GOT3 (cell line): Measurements from ENCODE around the gene BZW2.
"Not testable (repeated sequence)": the region's sequence is repeated elsewhere in the genome, so short reads cannot be mapped to it uniquely, and the experiment has no call there.

Experiments used
- DNase-seq: peaks from one replicate; lab custom pipeline; 2025; ENCODE audit warnings: mixed read lengths; lab: John Stamatoyannopoulos, UW

The BZW2 gene

DNA sequence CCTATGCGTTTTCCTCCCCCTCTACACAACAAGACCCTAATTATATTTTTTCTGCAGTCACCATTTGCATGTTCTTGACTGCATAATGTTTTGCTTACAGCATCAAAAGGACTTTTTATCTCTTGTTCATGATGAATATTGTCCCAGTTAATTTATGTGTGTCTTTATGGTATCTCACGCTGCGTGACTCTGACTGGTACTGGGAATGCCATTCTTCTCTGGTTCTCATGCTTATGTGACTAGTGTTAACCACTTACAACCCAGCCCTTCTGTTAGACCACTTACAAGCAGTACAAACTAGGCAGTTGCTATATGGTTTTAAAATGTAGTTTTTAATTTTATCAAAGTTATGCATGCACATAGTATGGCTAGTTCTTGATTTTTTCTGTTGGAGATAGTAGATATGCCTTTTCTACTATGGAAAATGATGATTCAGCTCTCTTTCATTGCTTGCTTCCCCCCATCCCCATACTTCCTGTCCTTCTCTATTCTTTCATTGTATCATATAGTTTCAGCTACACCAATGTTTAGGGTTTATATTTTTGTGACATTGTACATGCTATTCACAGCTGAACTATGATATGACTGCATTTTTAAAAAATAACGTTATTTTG, 24.9 kb downstream of the BZW2 start:
- DNase-seq, result no peak

DNA sequence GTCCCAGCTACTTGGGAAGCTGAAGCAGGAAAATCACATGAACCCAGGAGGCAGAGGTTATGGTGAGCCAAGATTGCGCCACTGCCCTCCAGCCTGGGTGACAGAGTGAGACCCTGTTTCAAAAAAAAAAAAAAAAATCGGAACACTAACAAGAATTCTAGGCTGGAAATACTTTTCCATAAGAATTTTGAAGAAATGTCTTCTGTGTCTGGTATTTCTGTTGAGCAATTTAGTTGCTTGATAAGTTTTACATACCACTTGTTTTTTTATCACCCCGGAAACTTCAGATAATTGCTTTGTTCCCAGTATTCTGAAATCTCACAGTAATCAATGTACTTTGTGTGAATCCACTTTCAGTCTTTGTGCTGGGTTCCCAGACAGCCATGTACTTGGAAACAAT, 25.8 kb downstream of the BZW2 start:
- no peak for DNase-seq

GRCh38 chr7:16675277-16675676, 29.3 kb downstream of the BZW2 start:
- DNase-seq, result no peak

- DNase-seq, result no peak
Observed at GRCh38 chr7:16677978-16678494, 32.1 kb downstream of the BZW2 start.

DNA sequence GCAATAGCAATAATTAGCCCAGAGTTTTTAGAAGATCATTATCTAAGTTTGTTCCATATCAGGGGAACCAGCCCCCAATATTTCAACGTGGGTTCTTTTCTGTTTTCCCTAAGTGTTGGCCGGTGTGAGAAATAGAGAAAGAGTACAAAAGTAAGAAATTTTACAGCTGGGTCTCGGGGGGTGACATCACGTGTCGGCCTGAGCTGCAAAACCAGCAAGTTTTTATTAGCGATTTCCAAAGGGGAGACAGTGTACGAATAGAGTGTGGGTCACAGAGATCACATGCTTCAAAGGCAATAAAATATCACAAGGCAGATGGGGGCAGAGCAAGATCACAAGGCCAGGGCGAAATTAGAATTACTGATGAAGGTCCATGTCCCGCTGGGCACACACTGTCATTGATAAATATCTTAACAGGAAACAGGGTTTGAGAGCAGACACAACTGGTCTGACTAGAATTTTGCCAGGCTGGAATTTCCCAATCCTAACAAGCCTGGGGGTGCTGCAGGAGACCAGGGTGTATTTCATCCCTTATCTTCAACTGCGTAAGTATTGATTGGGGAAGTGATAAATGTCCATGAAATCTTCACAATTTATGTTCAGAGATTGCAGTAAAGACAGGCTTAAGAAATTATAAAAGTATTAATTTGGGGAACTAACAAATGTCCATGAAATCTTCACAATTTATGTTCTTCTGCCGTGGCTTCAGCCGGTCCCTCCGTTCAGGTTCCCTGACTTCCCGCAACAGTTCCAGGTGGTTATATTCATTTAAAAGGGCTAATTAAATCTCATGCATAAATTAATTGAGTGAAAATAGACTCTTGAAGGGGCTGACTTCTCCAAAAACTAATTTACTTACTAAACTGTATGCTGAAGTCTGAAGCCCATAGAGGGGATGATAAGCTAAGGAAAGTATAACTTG, 32.9 kb downstream of the BZW2 start:
- not testable (repeated sequence) for DNase-seq

GRCh38 chr7:16684935-16685334, 39.0 kb downstream of the BZW2 start:
- DNase-seq, result no peak

- no peak for DNase-seq
Observed at GRCh38 chr7:16685535-16685934, 39.6 kb downstream of the BZW2 start.

DNA sequence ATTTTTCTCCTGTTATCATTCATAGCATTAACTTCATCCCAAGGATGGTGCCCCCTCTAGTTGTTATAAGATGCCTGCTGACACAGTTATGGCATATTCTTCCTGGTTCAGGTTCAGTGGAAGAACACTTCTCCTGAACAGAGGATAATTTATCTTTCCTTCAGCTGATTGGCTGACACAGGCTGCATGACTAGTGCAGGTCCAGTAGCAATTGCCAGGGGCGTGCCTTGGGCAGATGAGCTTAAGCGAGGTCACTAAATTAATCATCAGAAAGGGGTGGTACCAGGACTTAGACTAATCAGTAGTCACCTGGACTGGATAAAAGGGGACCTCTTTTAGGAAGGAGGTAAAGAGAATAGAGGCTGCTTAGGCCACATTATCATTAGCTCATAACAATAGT, 42.3 kb downstream of the BZW2 start:
- DNase-seq, result no peak

DNA sequence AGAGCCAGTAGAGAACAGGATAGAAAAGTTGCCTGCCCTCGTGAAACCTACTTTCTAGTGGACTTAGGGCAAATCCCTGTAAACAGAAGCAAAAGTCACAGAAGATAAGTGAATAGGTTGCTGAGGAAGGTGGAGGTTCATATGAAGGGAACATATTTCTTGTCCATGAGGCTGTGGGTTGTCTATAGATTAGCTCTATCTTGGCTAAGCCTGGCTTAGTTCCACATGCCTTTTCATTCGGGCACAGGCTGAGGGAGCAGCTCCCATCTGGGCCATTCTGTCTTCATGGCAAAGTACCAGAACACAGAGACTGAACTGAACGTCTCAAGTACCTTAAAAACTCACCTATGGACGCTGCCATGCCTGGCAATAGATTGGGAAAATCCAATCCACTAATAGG, 45.3 kb downstream of the BZW2 start:
- no peak for DNase-seq

- DNase-seq, result no peak
Observed at GRCh38 chr7:16693601-16694318, 47.8 kb downstream of the BZW2 start.

DNA sequence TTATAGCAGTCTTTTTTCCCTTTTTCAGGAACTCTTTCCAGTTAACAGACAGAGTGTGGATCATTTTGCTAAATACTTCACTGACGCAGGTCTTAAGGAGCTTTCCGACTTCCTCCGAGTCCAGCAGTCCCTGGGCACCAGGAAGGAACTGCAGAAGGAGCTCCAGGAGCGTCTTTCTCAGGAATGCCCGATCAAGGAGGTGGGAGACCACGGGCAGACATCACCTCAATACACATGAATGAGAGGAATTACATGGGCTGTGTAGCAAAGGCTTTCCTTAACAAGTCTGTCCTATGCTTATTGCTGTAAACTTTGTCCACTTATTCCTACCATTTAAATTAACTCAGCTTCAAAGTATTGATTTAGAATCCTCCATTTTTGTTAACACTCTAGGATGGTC, 48.8 kb downstream of the BZW2 start:
- no peak for DNase-seq

DNA sequence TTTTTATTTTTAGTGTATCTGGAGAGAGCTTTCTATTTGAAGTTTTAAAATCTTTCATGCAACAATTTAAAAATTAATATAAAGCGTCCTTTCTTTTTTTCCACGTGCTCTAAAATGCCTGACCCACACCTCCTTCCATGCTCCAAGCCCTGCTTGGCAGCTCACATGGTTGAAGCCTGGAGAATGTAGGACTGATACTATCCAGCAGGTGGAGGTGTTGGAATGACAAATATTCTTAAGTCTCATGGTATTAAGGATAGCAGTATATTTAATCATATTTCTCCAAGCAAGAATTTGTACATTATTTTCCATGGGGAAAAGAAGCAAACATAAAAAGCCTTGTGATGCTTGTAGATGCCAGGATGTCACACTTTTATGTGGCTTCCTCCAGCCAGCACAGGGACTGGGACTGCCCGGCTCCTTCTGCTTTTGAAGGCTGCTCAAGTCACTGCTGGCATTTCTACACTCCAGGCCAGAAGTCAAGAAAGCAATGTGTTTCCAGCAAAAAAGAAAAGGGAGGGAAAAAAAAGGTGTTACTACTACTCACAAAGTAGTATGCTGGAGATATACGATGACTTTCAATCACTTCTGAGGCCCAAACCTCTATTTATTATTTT, 49.7 kb downstream of the BZW2 start:
- no peak for DNase-seq

DNA sequence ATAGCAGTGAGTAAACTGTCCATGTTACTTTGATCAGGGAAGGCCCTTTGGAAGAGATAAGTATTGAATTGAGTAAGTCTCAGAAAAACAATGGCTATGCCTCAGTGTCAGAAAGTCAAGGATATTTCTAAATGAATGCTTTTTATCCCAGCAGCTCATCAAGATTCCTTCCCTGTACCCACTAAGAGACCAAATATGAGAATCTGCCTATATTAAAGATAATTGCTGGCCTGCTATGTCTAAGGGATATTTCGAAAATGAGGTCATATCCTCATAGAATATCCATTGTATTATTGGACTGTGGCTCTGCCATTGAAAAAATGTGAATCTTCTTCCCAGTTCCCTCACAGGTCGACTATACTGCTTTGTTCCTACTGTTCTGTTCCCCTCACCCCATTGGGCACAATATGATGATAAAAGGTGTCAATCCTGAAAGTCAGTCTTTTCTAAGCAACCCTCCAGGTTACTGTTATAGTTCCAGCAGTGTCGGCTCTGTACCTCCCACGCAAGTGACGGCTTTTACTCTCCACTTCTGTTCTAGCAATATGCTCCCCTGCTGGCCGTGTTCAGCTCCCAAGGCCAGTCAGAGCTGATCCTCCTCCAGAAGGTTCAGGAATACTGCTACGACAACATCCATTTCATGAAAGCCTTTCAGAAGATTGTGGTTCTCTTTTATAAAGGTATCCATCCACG, 51.7 kb downstream of the BZW2 start:
- no peak for DNase-seq

GRCh38 chr7:16698200-16698905, 52.4 kb downstream of the BZW2 start:
- DNase-seq, result no peak

- no peak for DNase-seq
Observed at GRCh38 chr7:16702441-16702840, 56.5 kb downstream of the BZW2 start.

DNA sequence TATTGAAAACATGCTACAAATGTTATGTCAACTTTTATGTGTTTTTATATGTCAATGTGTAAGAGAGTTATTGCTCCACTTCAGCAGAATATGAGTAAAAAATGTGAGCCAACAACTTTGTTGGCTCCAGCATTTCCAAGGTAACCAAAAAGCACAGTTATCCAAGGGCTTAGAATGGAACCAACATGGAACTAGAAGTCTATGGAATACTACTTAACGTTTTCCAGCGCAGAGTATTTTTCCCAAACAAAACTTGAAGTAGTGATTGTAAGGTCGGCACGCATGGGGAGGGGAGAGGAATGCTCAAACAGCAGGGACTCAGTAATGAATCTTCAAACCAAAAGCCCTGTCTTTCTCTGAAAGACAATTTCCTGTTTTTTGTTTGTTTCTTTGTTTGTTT, 62.5 kb downstream of the BZW2 start:
- DNase-seq, result no peak

- DNase-seq, result no peak
Observed at GRCh38 chr7:16708980-16709379, 63.0 kb downstream of the BZW2 start.

GRCh38 chr7:16710651-16711050, 64.7 kb downstream of the BZW2 start:
- DNase-seq, result no peak

DNA sequence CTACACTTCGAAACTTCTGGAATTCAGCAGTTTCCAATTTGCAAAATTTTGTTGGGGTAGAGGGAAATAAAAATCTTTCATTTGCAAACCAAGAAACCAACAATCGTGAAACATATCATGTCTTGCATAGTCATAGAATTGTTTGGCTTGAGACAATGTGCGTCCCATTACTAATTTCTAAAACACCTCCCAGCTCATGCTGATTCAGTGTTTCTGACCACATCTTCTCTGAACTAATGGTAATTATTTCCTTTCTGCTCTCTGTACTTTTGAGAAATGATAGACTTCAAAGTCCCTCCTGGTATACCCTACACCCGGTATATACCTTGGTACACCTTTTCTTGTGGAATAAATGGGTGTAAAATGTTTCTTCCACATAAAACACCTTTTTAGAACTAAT, 65.7 kb downstream of the BZW2 start:
- no peak for DNase-seq

DNA sequence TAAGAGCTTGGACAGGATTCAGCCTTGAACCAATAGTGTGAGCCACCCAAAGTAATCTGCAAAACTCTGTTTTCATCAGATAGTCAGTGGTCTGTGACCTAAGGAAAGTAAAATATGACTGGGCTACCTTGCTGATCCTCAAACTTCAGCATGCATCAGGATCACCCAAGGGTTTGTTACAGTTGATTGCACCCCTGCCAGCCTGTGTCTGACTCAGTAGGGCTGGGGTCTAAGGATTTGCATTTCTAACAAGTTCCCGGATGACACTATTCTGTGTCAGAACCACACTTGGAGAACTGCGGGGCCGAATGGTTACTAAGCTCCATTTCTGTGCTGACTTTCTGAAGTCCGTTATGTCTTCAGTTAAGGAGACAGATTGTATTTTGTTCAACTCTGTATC, 66.9 kb downstream of the BZW2 start:
- no peak for DNase-seq

DNA sequence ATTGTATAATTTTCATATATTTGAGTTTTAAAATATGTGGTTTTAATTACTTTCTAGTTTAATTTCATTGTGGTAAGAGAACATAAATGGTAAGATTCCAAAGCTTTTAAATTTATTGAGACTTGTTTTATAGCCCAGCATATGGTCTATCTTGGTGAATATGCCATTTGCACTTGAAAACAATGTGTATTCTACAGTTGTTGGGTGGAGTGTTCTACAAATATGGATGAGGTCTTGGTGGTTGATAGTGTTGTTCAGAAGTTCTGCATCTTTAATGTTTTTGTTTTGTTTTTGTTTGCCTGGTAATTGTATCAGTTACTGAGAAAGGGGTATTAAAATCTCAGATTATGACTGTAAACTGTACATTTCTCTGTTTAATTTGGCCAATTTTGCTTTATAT, 69.9 kb downstream of the BZW2 start:
- no peak for DNase-seq
